Measurements from ENCODE around the gene KCNT1.

The KCNT1 gene

GRCh38 chr9:135660407-135660806 is 41.6 kb upstream of the KCNT1 start:
- no peak overlapping the region for H4K91ac ChIP-seq (ENCODE audit: low read depth, low read length, poor library complexity)
- H3K23ac ChIP-seq (ENCODE audit: low read depth, low read length, poor library complexity): no peak overlapping the region
- no peak overlapping the region for H2AK5ac ChIP-seq (ENCODE audit: low read depth, low read length)
- H3K27me3 ChIP-seq (ENCODE audit: control insufficient read depth in 3 of 3, insufficient read depth in 3 of 3, low read depth in 1 of 3, low read length in 3 of 3): peaks cover 0 to 7% (median 0%) of the 10 kb centered on the region in 3 experiments
- H3K9ac ChIP-seq (ENCODE audit: low read depth, low read length, poor library complexity): no peak overlapping the region
- H3K27ac ChIP-seq (replicated peaks; ENCODE audit: low read length): no peak overlapping the region
- H2BK5ac ChIP-seq (ENCODE audit: low read length): no peak overlapping the region
- no peak overlapping the region for H3K14ac ChIP-seq (ENCODE audit: low read length)
- H3K9me3 ChIP-seq (replicated peaks in 1 of 2; ENCODE audit: control insufficient read depth in 2 of 2, insufficient read depth in 1 of 2, low read depth in 1 of 2, low read length in 2 of 2): peaks cover 1 to 6% of the 10 kb centered on the region in 2 donors
- H2BK12ac ChIP-seq (ENCODE audit: low read length): no peak overlapping the region
- no CpG with 5 or more reads among the region's 22 CpGs for WGBS, 2 donors (ENCODE audit: extremely low coverage in 2 of 2, insufficient read length in 2 of 2, insufficient replicate concordance in 1 of 2)
- no peak overlapping the region for H3K4me3 ChIP-seq (ENCODE audit: low read length in 2 of 2)
- H2BK15ac ChIP-seq (ENCODE audit: low read length): no peak overlapping the region
- no peak for DNase-seq (ENCODE audit: low spot score)
- H3K4ac ChIP-seq (ENCODE audit: low read length): no peak overlapping the region
- H3K18ac ChIP-seq (ENCODE audit: low read length): no peak overlapping the region
- H2AFZ ChIP-seq (ENCODE audit: low read length): no peak overlapping the region
- no peak overlapping the region for H3K4me2 ChIP-seq (ENCODE audit: insufficient read depth, low read length, poor library complexity, severe bottlenecking)
- peaks cover 13 to 15% of the 10 kb centered on the region in 2 donors for H3K4me1 ChIP-seq (ENCODE audit: control insufficient read depth in 2 of 2, insufficient read depth in 1 of 2, low read depth in 1 of 2, low read length in 2 of 2)
- no peaks in the 10 kb centered on the region for H3K36me3 ChIP-seq (replicated peaks in 1 of 2; ENCODE audit: control insufficient read depth in 2 of 2, insufficient read depth in 2 of 2, low read length in 2 of 2)
- no peak overlapping the region for H4K8ac ChIP-seq (ENCODE audit: low read depth, low read length)
- H2BK120ac ChIP-seq (ENCODE audit: low read depth, low read length): no peak overlapping the region
- H3K79me1 ChIP-seq (ENCODE audit: low read depth, low read length): peaks cover 3% of the 10 kb centered on the region

- H2BK12ac ChIP-seq (ENCODE audit: low read length): no peak overlapping the region
- H3K4me1 ChIP-seq (ENCODE audit: control insufficient read depth in 2 of 2, insufficient read depth in 1 of 2, low read depth in 1 of 2, low read length in 2 of 2): peaks cover 13 to 15% of the 10 kb centered on the region in 2 donors
- H2AFZ ChIP-seq (ENCODE audit: low read length): peak overlapping the region; percentile 83
- H3K9me3 ChIP-seq (replicated peaks in 1 of 2; ENCODE audit: control insufficient read depth in 2 of 2, insufficient read depth in 1 of 2, low read depth in 1 of 2, low read length in 2 of 2): peaks cover 1 to 6% of the 10 kb centered on the region in 2 donors
- no peak overlapping the region for H4K8ac ChIP-seq (ENCODE audit: low read depth, low read length)
- peak overlapping the region; percentile 55 for H3K27ac ChIP-seq (replicated peaks; ENCODE audit: low read length)
- H4K91ac ChIP-seq (ENCODE audit: low read depth, low read length, poor library complexity): no peak overlapping the region
- H2BK5ac ChIP-seq (ENCODE audit: low read length): no peak overlapping the region
- H2BK120ac ChIP-seq (ENCODE audit: low read depth, low read length): no peak overlapping the region
- no peak overlapping the region for H3K23ac ChIP-seq (ENCODE audit: low read depth, low read length, poor library complexity)
- no peak overlapping the region for H3K4me3 ChIP-seq (ENCODE audit: low read length in 2 of 2)
- H3K27me3 ChIP-seq (ENCODE audit: control insufficient read depth in 3 of 3, insufficient read depth in 3 of 3, low read depth in 1 of 3, low read length in 3 of 3): peaks cover 0 to 11% (median 0%) of the 10 kb centered on the region in 3 experiments
- no peak overlapping the region for H3K14ac ChIP-seq (ENCODE audit: low read length)
- no peaks in the 10 kb centered on the region for H3K36me3 ChIP-seq (replicated peaks in 1 of 2; ENCODE audit: control insufficient read depth in 2 of 2, insufficient read depth in 2 of 2, low read length in 2 of 2)
- H3K18ac ChIP-seq (ENCODE audit: low read length): peak overlapping the region; percentile 76
- H3K4me2 ChIP-seq (ENCODE audit: insufficient read depth, low read length, poor library complexity, severe bottlenecking): no peak overlapping the region
- peaks cover 3% of the 10 kb centered on the region for H3K79me1 ChIP-seq (ENCODE audit: low read depth, low read length)
- no peak overlapping the region for H2AK5ac ChIP-seq (ENCODE audit: low read depth, low read length)
- no peak overlapping the region for H3K9ac ChIP-seq (ENCODE audit: low read depth, low read length, poor library complexity)
- no peak for DNase-seq (ENCODE audit: low spot score)
- H2BK15ac ChIP-seq (ENCODE audit: low read length): no peak overlapping the region
- no CpG with 5 or more reads among the region's 19 CpGs for WGBS, 2 donors (ENCODE audit: extremely low coverage in 2 of 2, insufficient read length in 2 of 2, insufficient replicate concordance in 1 of 2)
- H3K4ac ChIP-seq (ENCODE audit: low read length): no peak overlapping the region
Observed at GRCh38 chr9:135661816-135662560, 40.0 kb upstream of the KCNT1 start.

GRCh38 chr9:135662758-135663450 is 39.1 kb upstream of the KCNT1 start, which contains the start of gene LCN9:
TSS of gene LCN9 (plus strand) at chr9:135663309. CDS start at chr9:135663322, 13 bp downstream.
- peak within 1 kb of the TSS; percentile 55 for H3K27ac ChIP-seq (replicated peaks; ENCODE audit: low read length)
- no CpG with 5 or more reads among the region's 25 CpGs for WGBS, 2 donors (ENCODE audit: extremely low coverage in 2 of 2, insufficient read length in 2 of 2, insufficient replicate concordance in 1 of 2)
- H3K79me1 ChIP-seq (ENCODE audit: low read depth, low read length): peaks cover 3% of the 10 kb centered on the region

GRCh38 chr9:135663451-135663770 is 38.6 kb upstream of the KCNT1 start:
- DNase-seq (ENCODE audit: low spot score): no peak
- no peak overlapping the region for H2AFZ ChIP-seq (ENCODE audit: low read length)
- peak overlapping the region; percentile 93 for H2BK5ac ChIP-seq (ENCODE audit: low read length)
- no peak overlapping the region for H3K9ac ChIP-seq (ENCODE audit: low read depth, low read length, poor library complexity)
- peaks cover 0 to 4% (median 0%) of the 10 kb centered on the region in 3 experiments for H3K27me3 ChIP-seq (ENCODE audit: control insufficient read depth in 3 of 3, insufficient read depth in 3 of 3, low read depth in 1 of 3, low read length in 3 of 3)
- WGBS, 2 donors (ENCODE audit: extremely low coverage in 2 of 2, insufficient read length in 2 of 2, insufficient replicate concordance in 1 of 2): no CpG with 5 or more reads among the region's 3 CpGs
- no peak overlapping the region for H3K23ac ChIP-seq (ENCODE audit: low read depth, low read length, poor library complexity)
- H3K9me3 ChIP-seq (replicated peaks in 1 of 2; ENCODE audit: control insufficient read depth in 2 of 2, insufficient read depth in 1 of 2, low read depth in 1 of 2, low read length in 2 of 2): peaks cover 0 to 6% of the 10 kb centered on the region in 2 donors
- peak overlapping the region; percentile 96 for H3K14ac ChIP-seq (ENCODE audit: low read length)
- no peak overlapping the region for H3K4me2 ChIP-seq (ENCODE audit: insufficient read depth, low read length, poor library complexity, severe bottlenecking)
- peak overlapping the region; percentile 94 for H2AK5ac ChIP-seq (ENCODE audit: low read depth, low read length)
- H4K91ac ChIP-seq (ENCODE audit: low read depth, low read length, poor library complexity): no peak overlapping the region
- H4K8ac ChIP-seq (ENCODE audit: low read depth, low read length): peak overlapping the region; percentile 95
- peak overlapping the region; percentile 85 for H2BK120ac ChIP-seq (ENCODE audit: low read depth, low read length)
- H3K27ac ChIP-seq (replicated peaks; ENCODE audit: low read length): no peak overlapping the region
- peak overlapping the region; percentile 93 for H2BK12ac ChIP-seq (ENCODE audit: low read length)
- H2BK15ac ChIP-seq (ENCODE audit: low read length): peak overlapping the region; percentile 99
- no peak overlapping the region for H3K4me3 ChIP-seq (ENCODE audit: low read length in 2 of 2)
- H3K18ac ChIP-seq (ENCODE audit: low read length): peak overlapping the region; percentile 97
- H3K4me1 ChIP-seq (ENCODE audit: control insufficient read depth in 2 of 2, insufficient read depth in 1 of 2, low read depth in 1 of 2, low read length in 2 of 2): peaks cover 13 to 15% of the 10 kb centered on the region in 2 donors
- peak overlapping the region; percentile 71 for H3K4ac ChIP-seq (ENCODE audit: low read length)
- no peaks in the 10 kb centered on the region for H3K36me3 ChIP-seq (replicated peaks in 1 of 2; ENCODE audit: control insufficient read depth in 2 of 2, insufficient read depth in 2 of 2, low read length in 2 of 2)
- peaks cover 3% of the 10 kb centered on the region for H3K79me1 ChIP-seq (ENCODE audit: low read depth, low read length)

More at GRCh38 chr9:135662758-135663450, 39.1 kb upstream of the KCNT1 start, which contains the start of gene LCN9:
- Histone ChIP-seq H3K4ac (ENCODE audit: low read length) (peak within 1 kb of the TSS; percentile 71), H2AFZ (ENCODE audit: low read length) (peak within 1 kb of the TSS; percentile 83), H3K36me3 (replicated peaks in 1 of 2; ENCODE audit: control insufficient read depth in 2 of 2, insufficient read depth in 2 of 2, low read length in 2 of 2) (no peaks in the 10 kb centered on the region), H2BK15ac (ENCODE audit: low read length) (peak within 1 kb of the TSS; percentile 99), H2BK5ac (ENCODE audit: low read length) (peak within 1 kb of the TSS; percentile 93), H4K8ac (ENCODE audit: low read depth, low read length) (peak within 1 kb of the TSS; percentile 95), H3K18ac (ENCODE audit: low read length) (peak within 1 kb of the TSS; percentile 97), H3K4me1 (ENCODE audit: control insufficient read depth in 2 of 2, insufficient read depth in 1 of 2, low read depth in 1 of 2, low read length in 2 of 2) (peaks cover 13 to 15% of the 10 kb centered on the region in 2 donors), H2BK12ac (ENCODE audit: low read length) (peak within 1 kb of the TSS; percentile 93), H4K91ac (ENCODE audit: low read depth, low read length, poor library complexity) (peak within 1 kb of the TSS; percentile 24), H3K27me3 (ENCODE audit: control insufficient read depth in 3 of 3, insufficient read depth in 3 of 3, low read depth in 1 of 3, low read length in 3 of 3) (peaks cover 0 to 6% (median 0%) of the 10 kb centered on the region in 3 experiments), H2AK5ac (ENCODE audit: low read depth, low read length) (peak within 1 kb of the TSS; percentile 94), H2BK120ac (ENCODE audit: low read depth, low read length) (peak within 1 kb of the TSS; percentile 85), H3K14ac (ENCODE audit: low read length) (peak within 1 kb of the TSS; percentile 96), H3K9me3 (replicated peaks in 1 of 2; ENCODE audit: control insufficient read depth in 2 of 2, insufficient read depth in 1 of 2, low read depth in 1 of 2, low read length in 2 of 2) (peaks cover 0 to 6% of the 10 kb centered on the region in 2 donors), H3K23ac (ENCODE audit: low read depth, low read length, poor library complexity) (peak within 1 kb of the TSS; percentile 77), H3K4me2 (ENCODE audit: insufficient read depth, low read length, poor library complexity, severe bottlenecking) (no peak within 1 kb of the TSS), H3K4me3 (ENCODE audit: low read length in 2 of 2) (no peak within 1 kb of the TSS), H3K9ac (ENCODE audit: low read depth, low read length, poor library complexity) (no peak within 1 kb of the TSS)
- DNase-seq (ENCODE audit: low spot score): peak; percentile 18
